KOPT-K1 (cell line): Measurements from ENCODE around the gene EDC3.
"Not testable (repeated sequence)": the region's sequence is repeated elsewhere in the genome, so short reads cannot be mapped to it uniquely, and the experiment has no call there.

Experiments used
- H3K27ac ChIP-seq: fragments of 200-600 bp; sonication (generic); 2 replicates; pipeline ENCODE4 v1.5.1; 2016; ENCODE audit warnings: antibody characterized with exemption, mild to moderate bottlenecking, low read depth, low read length; ENCODE audit not compliant: poor library complexity, severe bottlenecking
- H3K36me3 ChIP-seq: fragments of 200-600 bp; sonication (generic); 2 replicates; pipeline ENCODE4 v1.5.1; 2017; ENCODE audit warnings: antibody characterized with exemption, mild to moderate bottlenecking, low read length, moderate library complexity; ENCODE audit not compliant: insufficient read depth
- H3K9me3 ChIP-seq: fragments of 200-600 bp; sonication (generic); 2 replicates; pipeline ENCODE4 v1.5.1; 2017; ENCODE audit warnings: antibody characterized with exemption, low read length, mild to moderate bottlenecking; ENCODE audit not compliant: insufficient read depth, poor library complexity, severe bottlenecking

The EDC3 gene

DNA sequence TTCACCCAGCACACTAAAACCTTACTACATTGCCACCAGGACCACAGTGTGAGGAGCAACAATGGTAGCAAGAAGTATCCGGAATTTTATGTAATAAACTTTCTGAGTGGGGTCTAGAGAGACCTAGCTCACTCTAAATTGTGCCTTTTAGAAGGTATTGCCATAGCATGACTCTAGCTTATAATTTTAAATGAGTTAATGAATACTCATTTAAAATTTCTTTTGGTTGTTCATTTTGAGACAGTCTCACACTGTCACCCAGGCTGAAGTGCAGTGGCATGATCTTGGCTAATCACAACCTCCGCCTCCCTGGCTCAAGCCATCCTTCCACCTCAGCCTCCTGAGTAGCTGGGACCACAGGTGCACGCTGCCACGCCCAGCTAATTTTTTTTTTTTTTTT lies 26.2 kb downstream of the EDC3 start:
- Histone ChIP-seq H3K36me3 (peaks cover 56% of the 10 kb centered on the region), H3K27ac (no peak overlapping the region), H3K9me3 (no peaks in the 10 kb centered on the region)

DNA sequence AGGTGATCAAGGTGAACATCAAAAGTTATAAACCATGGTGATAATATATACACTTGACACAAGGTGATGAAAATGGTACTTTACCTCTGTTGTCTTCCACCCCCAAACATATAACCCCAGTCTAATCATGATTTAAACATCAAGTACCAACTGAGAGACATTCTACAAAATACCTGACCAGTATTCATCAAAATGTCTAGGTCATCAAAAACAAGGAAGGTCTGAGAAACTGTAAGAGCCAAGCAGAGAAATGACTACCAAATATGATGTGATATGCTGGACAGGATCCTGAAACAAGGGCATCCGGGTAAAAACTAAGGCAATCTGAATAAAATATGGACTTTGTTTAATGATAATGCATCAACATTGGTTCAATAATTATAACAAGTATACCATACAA lies 27.8 kb downstream of the EDC3 start:
- Histone ChIP-seq H3K9me3 (no peaks in the 10 kb centered on the region), H3K27ac (no peak overlapping the region), H3K36me3 (peaks cover 47% of the 10 kb centered on the region)

DNA sequence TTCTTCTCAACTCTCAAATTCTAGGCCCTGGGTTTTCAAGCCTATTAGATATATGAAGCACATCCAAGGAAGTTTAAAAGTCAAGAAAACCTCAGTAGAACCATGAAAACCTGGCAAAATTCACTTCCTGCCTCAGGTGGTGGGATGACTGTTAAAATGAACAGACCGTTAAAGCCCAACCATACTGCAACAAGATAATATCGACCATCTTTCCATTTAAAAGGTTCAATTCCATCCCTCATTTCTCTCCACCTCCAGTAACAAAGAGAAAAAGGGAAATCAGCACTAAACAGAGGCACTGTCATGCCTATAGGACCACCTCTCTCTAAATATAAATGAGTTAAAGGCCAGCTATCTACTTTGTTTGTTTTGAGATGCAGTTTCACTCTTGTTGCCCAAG lies 31.2 kb downstream of the EDC3 start:
- Histone ChIP-seq H3K9me3 (no peaks in the 10 kb centered on the region), H3K36me3 (peaks cover 18% of the 10 kb centered on the region), H3K27ac (no peak overlapping the region)

DNA sequence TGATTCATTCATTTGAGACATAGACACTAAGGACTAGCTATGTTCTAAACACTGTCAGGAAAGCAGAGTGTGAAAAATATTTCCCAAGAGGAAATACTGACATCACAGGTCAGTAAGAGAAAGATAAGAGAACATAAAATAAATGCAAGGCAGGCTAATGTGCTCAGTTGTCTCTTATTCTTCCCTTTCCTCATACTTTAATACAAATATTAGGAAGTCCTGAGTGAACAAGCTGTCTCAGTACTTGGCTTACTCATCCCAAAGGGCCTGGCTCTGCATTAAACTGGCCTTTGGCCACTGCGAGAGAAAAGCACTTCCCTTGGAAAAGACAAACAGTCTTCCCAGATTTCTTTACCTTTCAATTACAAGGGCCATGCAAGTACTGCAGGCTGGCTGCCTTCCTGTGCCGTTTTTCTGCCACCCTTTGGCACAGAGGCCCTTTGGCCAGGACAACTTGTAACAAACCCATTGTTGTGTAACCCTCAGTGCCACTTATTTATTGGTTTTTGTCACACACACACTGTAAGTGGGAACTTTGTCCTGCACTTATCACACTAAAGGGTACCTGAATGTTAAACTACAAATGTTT lies 31.7 kb downstream of the EDC3 start:
- no peaks in the 10 kb centered on the region for H3K9me3 ChIP-seq
- H3K27ac ChIP-seq, result no peak overlapping the region
- peaks cover 15% of the 10 kb centered on the region for H3K36me3 ChIP-seq

DNA sequence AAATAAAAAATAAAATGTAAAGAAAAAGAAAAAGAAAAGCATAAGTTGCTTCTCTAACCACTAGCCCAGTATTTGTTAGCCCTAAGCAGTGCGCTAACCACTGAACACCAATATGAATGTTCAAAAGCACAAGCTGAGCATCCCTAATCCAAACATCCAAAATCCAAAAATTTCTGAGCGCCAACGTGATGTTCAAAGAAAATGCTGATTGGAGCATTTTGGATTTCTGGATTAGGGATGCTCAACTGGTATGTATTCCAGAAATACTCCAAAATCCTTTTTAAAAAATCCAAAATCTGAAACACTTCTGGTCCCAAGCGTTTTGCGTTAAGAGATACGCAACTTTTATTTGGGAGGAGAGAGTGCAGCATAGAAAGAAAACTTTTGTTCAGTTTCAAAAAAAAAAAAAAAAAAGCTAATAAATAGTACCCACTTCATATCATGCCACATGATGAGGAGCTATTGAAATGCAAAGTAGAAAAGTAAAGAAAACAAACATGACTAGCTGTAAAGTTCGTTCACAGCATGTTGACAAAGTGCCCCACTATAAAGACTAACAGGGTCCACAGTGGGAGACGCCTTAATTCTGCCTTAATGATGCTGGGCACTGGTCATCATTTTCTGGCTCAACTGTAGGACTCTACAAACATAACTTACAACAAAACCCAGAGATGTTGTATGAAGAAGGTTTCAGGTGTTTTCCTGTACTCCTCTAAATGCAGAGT lies 32.4 kb downstream of the EDC3 start:
- H3K36me3 ChIP-seq, result peaks cover 10% of the 10 kb centered on the region
- H3K9me3 ChIP-seq, result no peaks in the 10 kb centered on the region
- no peak overlapping the region for H3K27ac ChIP-seq

DNA sequence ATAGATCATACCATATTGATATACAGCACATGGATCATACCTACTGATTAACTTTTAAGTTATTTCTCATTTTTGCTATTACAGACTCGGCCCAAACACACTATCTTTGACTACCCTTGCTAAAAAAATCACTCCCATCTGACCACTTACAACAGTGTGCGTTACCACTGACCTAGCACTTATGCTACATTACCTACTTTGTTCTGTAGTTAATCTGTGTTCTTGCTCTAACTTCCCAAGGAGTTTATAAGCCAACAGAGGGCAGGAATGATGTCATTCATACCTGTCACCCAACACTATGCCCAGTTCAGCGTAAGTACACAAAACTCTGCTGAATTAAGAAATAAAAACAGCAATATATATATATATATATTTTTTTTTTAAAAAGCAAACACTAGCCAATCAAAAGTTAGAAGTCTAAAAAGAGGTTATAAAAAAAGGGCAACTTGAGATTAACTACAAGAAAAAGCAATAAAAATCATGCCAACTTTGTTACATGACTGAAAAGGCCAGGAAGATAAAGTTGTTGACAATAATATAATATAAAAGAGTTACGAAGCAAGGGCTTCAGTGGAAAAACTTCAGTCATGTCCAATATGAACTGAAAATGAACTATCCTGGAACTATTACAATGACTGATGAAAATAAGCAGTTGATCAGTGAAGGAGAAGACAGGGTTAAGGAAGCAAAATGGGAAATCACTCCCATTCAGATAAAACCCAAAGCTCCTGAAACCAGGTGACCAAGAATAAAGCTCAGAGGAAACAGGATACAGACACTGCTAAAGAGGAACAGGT lies 33.6 kb downstream of the EDC3 start:
- Histone ChIP-seq H3K27ac (no peak overlapping the region), H3K9me3 (no peaks in the 10 kb centered on the region), H3K36me3 (no peaks in the 10 kb centered on the region; the same call in 1 of the 2 replicates)

DNA sequence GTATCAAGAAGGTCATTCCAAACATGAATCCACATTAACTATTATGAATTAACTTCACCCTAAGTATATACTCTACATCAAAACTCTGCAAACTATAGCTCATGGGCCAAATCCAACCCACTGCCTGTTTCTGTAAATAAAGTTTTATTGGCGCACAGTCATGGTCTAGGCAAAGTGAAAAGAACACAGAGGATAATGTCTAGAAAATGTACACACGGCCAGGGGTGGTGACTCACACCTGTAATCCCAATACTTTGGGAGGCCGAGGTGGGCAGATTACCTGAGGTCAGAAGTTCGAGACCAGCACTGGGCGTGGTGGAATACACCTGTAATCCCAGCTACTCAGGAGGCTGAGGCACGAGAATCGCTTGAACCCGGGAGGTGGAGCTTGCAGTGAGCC lies 34.5 kb downstream of the EDC3 start:
- H3K27ac ChIP-seq, H3K9me3 ChIP-seq, H3K36me3 ChIP-seq: not testable (repeated sequence)

DNA sequence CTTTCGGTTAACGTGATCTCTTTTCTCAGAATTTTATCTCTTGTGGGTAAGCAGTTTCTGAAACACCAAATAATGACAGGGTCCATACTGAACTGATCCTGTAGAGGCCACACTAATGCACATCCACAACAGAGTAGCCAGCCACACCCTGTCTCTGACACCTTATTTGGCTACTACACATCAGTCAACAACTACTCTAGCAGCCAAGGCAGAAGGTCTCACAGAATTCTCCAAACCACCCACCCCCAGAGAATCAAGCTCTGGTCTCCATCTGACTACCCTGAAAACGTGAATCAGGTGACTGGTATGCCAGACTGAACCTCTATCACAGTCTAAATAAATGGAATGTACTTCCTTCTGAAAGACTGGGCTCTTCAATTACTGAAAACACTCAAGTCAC lies 38.0 kb downstream of the EDC3 start:
- Histone ChIP-seq H3K9me3 (no peaks in the 10 kb centered on the region), H3K36me3 (peaks cover 21% of the 10 kb centered on the region), H3K27ac (no peak overlapping the region)

DNA sequence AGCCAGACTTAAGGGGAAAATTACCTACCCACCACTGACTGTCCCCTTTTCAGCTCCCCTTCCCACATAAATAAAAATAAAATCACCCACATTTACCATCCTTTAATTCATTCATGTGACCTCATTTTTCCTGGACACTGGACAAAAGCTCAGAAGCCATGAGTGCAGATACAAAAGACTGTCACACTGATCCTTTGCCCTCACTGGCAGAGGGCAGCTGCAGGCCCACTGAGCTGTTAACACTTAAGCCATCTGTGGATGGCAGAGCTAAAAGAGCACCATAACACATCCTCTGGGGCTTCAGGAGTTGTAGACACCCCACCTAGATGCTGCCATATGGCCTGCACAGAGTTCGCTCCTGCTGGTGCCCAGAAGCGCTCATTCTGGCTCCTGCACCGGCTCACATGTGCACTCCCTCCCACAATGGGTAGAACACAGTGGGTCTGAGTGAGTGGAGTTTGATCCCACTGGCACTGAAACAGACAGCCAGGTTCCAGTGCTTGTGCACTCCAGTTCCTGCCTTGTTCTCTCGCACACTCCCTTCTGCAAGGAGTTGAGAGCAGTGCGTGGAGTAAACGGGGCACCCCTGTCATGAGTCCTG lies 38.8 kb downstream of the EDC3 start:
- Histone ChIP-seq H3K36me3 (peaks cover 21% of the 10 kb centered on the region), H3K9me3 (no peaks in the 10 kb centered on the region), H3K27ac (no peak overlapping the region)

DNA sequence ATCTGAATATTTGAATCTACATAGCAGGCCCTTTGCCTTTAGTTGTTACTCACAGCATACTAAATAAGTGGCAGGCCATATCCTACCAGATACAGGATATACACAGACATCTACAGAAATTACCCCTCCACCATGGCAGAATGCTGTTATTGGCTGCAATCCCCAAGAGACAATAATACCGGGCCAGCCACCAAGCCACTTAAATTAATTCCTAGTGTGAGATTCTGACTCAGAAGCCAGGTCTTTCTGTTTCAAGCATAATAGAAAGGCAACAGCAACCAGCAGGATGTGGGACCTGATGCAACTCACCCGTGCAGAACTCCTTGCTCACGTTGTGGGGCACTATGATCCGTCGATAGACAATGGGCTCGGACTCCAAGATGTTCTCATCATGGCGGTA lies 40.4 kb downstream of the EDC3 start:
- Histone ChIP-seq H3K36me3 (peaks cover 34% of the 10 kb centered on the region), H3K27ac (no peak overlapping the region), H3K9me3 (no peaks in the 10 kb centered on the region)

DNA sequence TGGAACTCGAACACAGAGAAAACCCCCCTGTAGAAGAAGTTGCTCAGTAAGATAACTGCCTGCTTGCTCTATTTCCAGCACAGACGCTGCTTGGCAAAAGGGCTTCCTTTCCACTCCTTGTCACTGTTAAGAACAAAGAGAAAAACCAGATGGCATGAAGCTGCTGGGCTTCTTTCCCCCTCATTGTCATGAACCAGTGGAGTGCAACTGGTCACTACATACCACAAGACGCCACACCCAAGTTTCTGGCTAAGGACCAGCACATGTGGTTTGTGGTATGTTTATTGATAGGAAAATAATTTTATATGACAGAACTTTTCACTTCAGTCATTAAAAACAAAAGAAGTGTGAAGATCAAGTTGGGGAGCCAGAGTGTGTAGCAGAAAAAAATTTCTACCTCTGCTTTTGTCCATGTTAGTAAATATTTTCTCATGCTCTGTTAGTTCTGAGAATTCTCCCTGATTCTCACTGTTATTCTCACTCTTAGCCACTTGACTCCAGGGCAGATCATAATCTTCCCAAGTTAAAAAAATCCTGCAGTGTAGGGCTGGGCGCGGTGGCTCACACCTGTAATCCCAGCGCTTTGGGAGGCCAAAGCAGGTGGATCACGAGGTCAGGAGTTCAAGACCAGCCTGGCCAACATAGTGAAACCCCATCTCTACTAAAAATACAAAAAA lies 42.3 kb downstream of the EDC3 start:
- Histone ChIP-seq H3K36me3 (peaks cover 44% of the 10 kb centered on the region), H3K27ac (no peak overlapping the region)

DNA sequence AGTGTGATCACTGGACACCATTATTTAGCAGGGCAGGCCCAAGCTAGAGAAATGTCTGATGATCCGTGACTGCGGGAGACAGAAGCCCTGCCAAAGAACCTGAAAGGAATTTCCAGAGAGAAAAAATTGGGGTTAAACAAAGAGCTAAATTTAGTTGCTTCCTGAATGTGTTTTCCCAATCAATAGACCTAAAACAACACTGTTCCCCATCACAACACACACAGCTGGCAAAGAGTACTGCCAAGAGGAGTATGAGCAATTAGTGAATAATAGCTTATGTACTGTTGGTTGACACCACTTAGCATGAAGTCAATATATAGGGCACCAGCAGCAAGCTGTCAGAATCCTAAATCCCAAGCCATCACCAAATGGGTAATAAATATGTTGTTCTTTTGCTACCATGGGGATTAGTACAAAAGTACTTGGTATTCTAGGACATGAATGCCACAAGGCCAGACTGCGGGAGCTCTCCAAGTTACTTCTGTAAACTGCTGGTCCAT lies 44.5 kb downstream of the EDC3 start:
- Histone ChIP-seq H3K36me3 (peaks cover 48% of the 10 kb centered on the region), H3K27ac (no peak overlapping the region), H3K9me3 (no peaks in the 10 kb centered on the region)

More for the DNA sequence above, 42.3 kb downstream of the EDC3 start:
- no peaks in the 10 kb centered on the region for H3K9me3 ChIP-seq

DNA sequence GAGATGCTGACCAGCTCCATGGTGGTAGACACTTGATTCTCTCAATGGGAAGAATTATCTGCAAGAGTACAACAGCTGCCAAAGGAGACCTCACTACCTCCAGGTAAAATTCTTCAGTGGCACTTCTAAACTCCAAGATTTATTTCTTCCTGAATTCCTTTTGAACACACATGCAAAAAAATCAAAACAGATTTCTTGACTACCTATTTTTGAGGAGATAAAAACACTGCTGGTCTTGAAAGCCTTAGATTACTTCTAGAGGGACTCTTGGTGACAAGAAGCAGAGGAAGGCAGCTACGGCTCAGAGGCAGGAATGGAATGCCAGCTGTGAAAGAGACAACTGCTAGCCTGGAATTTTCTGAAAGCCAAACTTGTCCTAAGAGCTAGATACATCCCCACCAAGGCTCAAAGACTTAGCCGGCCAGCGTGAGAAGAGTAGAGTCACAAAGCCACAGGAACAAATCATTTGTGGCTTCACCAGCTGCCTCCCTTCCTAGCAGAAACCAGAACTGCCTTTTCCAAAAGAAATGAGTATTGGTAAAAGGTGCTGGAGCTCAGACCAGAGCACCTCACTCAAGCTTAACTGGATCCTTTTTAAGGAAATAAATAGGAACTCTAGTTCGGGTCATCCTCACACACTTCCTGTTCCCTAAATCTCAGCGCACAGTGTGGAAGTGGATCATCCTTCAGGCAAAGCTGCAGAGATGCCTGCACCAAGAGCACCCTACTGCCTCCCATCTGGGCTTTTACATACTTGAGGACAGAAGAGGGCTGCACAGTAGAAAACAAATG lies 47.6 kb downstream of the EDC3 start:
- no peak overlapping the region for H3K27ac ChIP-seq
- H3K9me3 ChIP-seq, result no peaks in the 10 kb centered on the region
- H3K36me3 ChIP-seq, result peaks cover 40% of the 10 kb centered on the region

DNA sequence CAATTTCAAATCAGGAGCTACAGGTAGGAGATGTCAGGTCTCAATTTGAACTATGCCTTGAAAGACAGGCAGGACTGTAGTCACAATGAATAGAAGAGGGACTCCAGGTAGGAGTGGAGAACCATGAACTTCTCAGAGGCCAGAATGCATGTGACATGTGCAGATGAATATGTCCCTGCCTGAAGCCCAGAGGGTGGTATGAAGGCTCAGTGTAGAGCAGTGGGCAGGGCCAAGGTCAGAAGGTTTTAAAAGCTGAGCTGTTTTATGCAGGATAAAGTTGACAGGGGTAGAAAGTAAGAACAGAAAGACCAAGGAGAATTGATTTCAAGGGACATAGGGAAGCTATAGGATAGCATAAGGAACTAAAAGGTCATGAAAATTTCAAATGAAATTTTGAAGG lies 49.3 kb downstream of the EDC3 start:
- H3K27ac ChIP-seq, result no peak overlapping the region
- H3K9me3 ChIP-seq, result no peaks in the 10 kb centered on the region
- H3K36me3 ChIP-seq, result peaks cover 44% of the 10 kb centered on the region
